Spinal cord (tissue), 10 donors: Measurements from ENCODE around the gene TNFRSF1B. TPM values are rescaled to one million over a fixed set of nuclear protein-coding genes. Genes with fewer than 3 reads are reported as not detected.
A peak's percentile ranks its signal among the peaks of the same experiment; 100 is the strongest.
"Not testable (repeated sequence)": the region's sequence is repeated elsewhere in the genome, so short reads cannot be mapped to it uniquely, and the experiment has no call there.

Experiments used
- DNase-seq, 6 donors: peaks; one replicate each; pipeline versions ENCODE4 v3.0.0 to v3.0.0-alpha.2; 2013 to 2015; ENCODE audit warnings: low spot score in 6 of 6, low read depth in 4 of 6
- H3K27ac ChIP-seq: one replicate; pipeline ENCODE4 v1.5.1; 2013; ENCODE audit warnings: low read depth, low read length, control low read depth
- H3K27me3 ChIP-seq: one replicate; pipeline ENCODE4 v1.6.1; 2013; ENCODE audit warnings: low read length; ENCODE audit not compliant: control insufficient read depth, insufficient read depth
- H3K36me3 ChIP-seq: one replicate; pipeline ENCODE4 v1.6.1; 2013; ENCODE audit warnings: low read length; ENCODE audit not compliant: control insufficient read depth, insufficient read depth
- H3K4me1 ChIP-seq: one replicate; pipeline ENCODE4 v1.6.1; 2013; ENCODE audit warnings: low read length; ENCODE audit not compliant: control insufficient read depth, insufficient read depth
- H3K4me3 ChIP-seq: one replicate; pipeline ENCODE4 v1.5.1; 2013; ENCODE audit warnings: low read depth, low read length, control low read depth
- H3K9me3 ChIP-seq: one replicate; pipeline ENCODE4 v1.6.1; 2013; ENCODE audit warnings: low read length; ENCODE audit not compliant: control insufficient read depth, insufficient read depth
- WGBS: methylation state at CpG from one replicate; pipeline ENCODE4 v1.1.5; 2013; ENCODE audit warnings: missing lambda C conversion rate; ENCODE audit not compliant: insufficient coverage; 5-methylcytosine and 5-hydroxymethylcytosine counted together
- polyA plus RNA-seq, 2 donors: library from polyadenylated mRNA; unstranded; fragments of 120-200 nt; gene quantifications; one replicate each; pipeline ENCODE4 v1.2.1, GENCODE V29; 2013; ENCODE audit not compliant: insufficient read length in 2 of 2
- total RNA-seq, 2 donors: library from RNA; depleted of rRNA in 1 of 2; stranded (reverse); fragments of 120-200 nt in 1 of 2; fragments of >200 nt in 1 of 2; gene quantifications; one replicate each; pipeline versions ENCODE4 v1.2.3 to v1.2.4, GENCODE V29; 2013 to 2014
- donor health status: healthy.

TNFRSF1B gene
- total and polyA plus RNA-seq, 4 donors: 9.6 to 14.1 (median 10.2) TPM

GRCh38 chr1:12209495-12209832 lies 42.7 kb downstream of the TNFRSF1B start:
- Histone ChIP-seq H3K9me3 (no peaks in the 10 kb centered on the region), H3K4me1 (peaks cover 22% of the 10 kb centered on the region), H3K36me3 (peaks cover 2% of the 10 kb centered on the region), H3K4me3 (no peak overlapping the region), H3K27ac (no peak overlapping the region), H3K27me3 (no peaks in the 10 kb centered on the region)
- DNase-seq: no peak
- 58% methylated on average over 2 of the region's 3 CpGs for WGBS

GRCh38 chr1:12215118-12215961 lies 48.5 kb downstream of the TNFRSF1B start:
- H3K4me1 ChIP-seq: no peaks in the 10 kb centered on the region
- no peak overlapping the region for H3K27ac ChIP-seq
- no peak overlapping the region for H3K4me3 ChIP-seq
- H3K9me3 ChIP-seq: peaks cover 3% of the 10 kb centered on the region
- no peaks in the 10 kb centered on the region for H3K27me3 ChIP-seq
- 94% methylated on average over 12 of the region's 12 CpGs for WGBS
- no peak for DNase-seq
- H3K36me3 ChIP-seq: no peaks in the 10 kb centered on the region

GRCh38 chr1:12219800-12220199 lies 53.0 kb downstream of the TNFRSF1B start:
- Histone ChIP-seq H3K27me3 (no peaks in the 10 kb centered on the region), H3K9me3 (peaks cover 3% of the 10 kb centered on the region), H3K4me1 (no peaks in the 10 kb centered on the region), H3K36me3 (no peaks in the 10 kb centered on the region), H3K4me3 (no peak overlapping the region), H3K27ac (no peak overlapping the region)
- DNase-seq: no peak
- 100% methylated on average over 1 of the region's 4 CpGs for WGBS

- WGBS: 88% methylated on average over 2 of the region's 2 CpGs
- no peaks in the 10 kb centered on the region for H3K27me3 ChIP-seq
- peaks cover under 1% of the 10 kb centered on the region for H3K9me3 ChIP-seq
- no peaks in the 10 kb centered on the region for H3K36me3 ChIP-seq
- H3K4me1 ChIP-seq: no peaks in the 10 kb centered on the region
- no peak overlapping the region for H3K27ac ChIP-seq
- no peak overlapping the region for H3K4me3 ChIP-seq
- DNase-seq: no peak
These were observed 54.1 kb downstream of the TNFRSF1B start for GRCh38 chr1:12220890-12221289.

GRCh38 chr1:12222700-12223099 lies 55.9 kb downstream of the TNFRSF1B start:
- not testable (repeated sequence) for H3K4me1 ChIP-seq, H3K27ac ChIP-seq, H3K9me3 ChIP-seq, H3K36me3 ChIP-seq, DNase-seq, H3K27me3 ChIP-seq, H3K4me3 ChIP-seq
- no CpG with 5 or more reads among the region's 1 CpG for WGBS

GRCh38 chr1:12224092-12224491 lies 57.3 kb downstream of the TNFRSF1B start:
- WGBS: 89% methylated on average over 5 of the region's 6 CpGs
- H3K36me3 ChIP-seq, H3K4me1 ChIP-seq, H3K27ac ChIP-seq, DNase-seq, H3K27me3 ChIP-seq, H3K4me3 ChIP-seq, H3K9me3 ChIP-seq: not testable (repeated sequence)

- H3K27me3 ChIP-seq: no peaks in the 10 kb centered on the region
- no peaks in the 10 kb centered on the region for H3K9me3 ChIP-seq
- 76% methylated on average over 3 of the region's 7 CpGs for WGBS
- H3K4me3 ChIP-seq: no peak overlapping the region
- H3K4me1 ChIP-seq: peaks cover 19% of the 10 kb centered on the region
- DNase-seq: peak in 1 of 6 donors; percentile 68
- no peaks in the 10 kb centered on the region for H3K36me3 ChIP-seq
- H3K27ac ChIP-seq: no peak overlapping the region
These were observed 62.2 kb downstream of the TNFRSF1B start for GRCh38 chr1:12228979-12229378.

GRCh38 chr1:12229386-12229834 lies 62.6 kb downstream of the TNFRSF1B start:
- Histone ChIP-seq H3K27ac (no peak overlapping the region), H3K36me3 (no peaks in the 10 kb centered on the region), H3K27me3 (no peaks in the 10 kb centered on the region), H3K4me3 (no peak overlapping the region), H3K9me3 (no peaks in the 10 kb centered on the region), H3K4me1 (peaks cover 19% of the 10 kb centered on the region)
- WGBS: 49% methylated on average over 8 of the region's 13 CpGs
- no peak for DNase-seq

- no peaks in the 10 kb centered on the region for H3K9me3 ChIP-seq
- peak within 1 kb of the TSS; percentile 83 for H3K4me3 ChIP-seq
- DNase-seq: peak in 5 of 6 donors; percentile 54 to 92 (median 70)
- no peak within 1 kb of the TSS for H3K27ac ChIP-seq
- no peaks in the 10 kb centered on the region for H3K27me3 ChIP-seq
- WGBS: under 1% methylated on average over 77 of the region's 77 CpGs
- H3K4me1 ChIP-seq: peaks cover 19% of the 10 kb centered on the region
- H3K36me3 ChIP-seq: no peaks in the 10 kb centered on the region
These were observed 63.2 kb downstream of the TNFRSF1B start, which contains the start of gene VPS13D for GRCh38 chr1:12229835-12230548. Gene VPS13D (plus strand): TSS chr1:12230030. CDS start chr1:12234267, 4,237 bp downstream.
